NAMALWA (cell line): ENCODE measurements around the gene SNX25.
A peak's percentile ranks its signal among the peaks of the same experiment; 100 is the strongest.

Experiments used
- DNase-seq: peaks from one replicate; pipeline ENCODE4 v3.0.0-alpha.2; 2015; ENCODE audit warnings: low spot score

Gene SNX25

GRCh38 chr4:185380320-185380719 lies 170.9 kb downstream of the SNX25 start:
- DNase-seq, result no peak

DNA sequence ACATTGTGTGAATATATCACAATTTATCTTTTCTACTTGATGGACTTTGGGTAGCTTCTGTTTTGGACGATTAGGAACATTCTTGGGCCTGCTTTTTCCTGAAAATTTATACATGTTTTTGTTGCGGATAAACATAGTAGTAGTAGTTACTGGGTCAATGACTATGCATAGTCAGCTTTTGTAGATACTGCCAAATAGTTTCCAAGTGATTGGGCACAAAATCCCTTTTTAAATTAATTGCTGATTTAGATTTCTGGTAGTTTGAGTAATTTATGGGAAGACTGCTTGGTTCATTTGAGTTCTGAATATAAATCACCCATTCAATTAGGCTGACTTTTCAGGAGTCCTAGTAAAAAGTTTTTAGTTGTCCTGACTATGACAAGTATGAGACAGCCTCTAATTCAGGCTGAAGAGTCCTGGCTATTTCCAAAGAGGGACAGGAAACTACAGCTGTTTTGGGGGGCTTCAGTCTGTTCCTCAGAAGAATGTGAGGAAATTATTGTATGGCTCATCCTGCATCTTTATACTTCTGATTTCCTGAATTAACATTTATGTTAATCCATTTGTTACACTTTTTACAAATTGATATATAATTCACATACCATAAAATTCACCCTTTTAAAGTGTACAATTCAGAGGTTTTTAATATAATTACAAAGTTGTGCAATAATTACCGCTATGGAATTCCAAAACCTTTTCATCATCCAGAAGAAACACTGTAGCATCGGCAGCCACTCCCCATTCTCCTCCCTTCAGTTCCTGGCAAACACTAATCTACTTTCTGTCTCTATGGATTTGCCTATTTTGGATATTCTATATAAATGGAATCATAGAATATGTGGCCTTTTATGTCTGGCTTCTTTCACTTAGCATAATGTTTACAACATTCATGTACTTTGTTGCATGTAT lies 172.1 kb downstream of the SNX25 start:
- no peak for DNase-seq

DNA sequence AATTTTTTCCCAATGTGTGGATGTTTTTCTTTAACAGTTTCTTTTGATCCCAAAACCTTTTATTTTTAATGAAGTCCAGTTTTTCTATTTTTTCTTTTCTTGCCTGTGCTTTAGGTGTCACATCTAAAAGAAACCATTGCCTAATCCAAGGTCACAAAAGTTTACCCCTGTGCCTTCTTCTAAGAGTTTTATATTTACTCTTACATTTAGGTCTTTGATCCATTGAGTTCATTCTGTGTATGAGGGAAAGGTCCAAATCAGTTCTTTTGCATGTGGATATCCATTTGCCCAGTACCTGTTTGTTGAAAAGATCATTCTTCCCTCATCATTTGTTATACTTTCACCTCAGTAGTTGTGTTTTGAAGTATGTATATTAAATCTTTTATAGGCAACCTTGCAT lies 173.4 kb downstream of the SNX25 start:
- no peak for DNase-seq

- no peak for DNase-seq
Observed at GRCh38 chr4:185383451-185383850, 174.1 kb downstream of the SNX25 start.

- no peak for DNase-seq
Observed at GRCh38 chr4:185384061-185384460, 174.7 kb downstream of the SNX25 start.

DNA sequence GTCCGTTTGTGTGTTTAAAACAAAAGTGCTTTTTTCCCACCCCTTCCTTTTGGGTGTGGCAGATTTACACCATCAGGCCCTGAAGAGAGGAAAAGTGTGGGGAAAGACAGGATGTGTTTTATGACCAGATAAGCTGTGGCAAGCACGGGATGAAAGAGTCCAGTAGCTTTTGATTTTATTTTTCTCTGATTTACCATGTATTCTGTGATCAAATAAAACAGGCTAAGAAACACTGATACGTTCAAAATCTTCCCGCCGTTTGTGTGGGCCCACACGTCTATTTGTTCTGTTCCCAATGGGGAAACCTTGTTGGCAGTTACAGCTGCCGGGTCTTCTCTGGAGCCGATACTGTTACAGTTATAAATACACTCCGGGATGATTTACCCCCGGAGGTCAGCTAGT lies 175.5 kb downstream of the SNX25 start:
- DNase-seq, result no peak

GRCh38 chr4:185387957-185388356 lies 178.6 kb downstream of the SNX25 start:
- DNase-seq, result no peak

DNA sequence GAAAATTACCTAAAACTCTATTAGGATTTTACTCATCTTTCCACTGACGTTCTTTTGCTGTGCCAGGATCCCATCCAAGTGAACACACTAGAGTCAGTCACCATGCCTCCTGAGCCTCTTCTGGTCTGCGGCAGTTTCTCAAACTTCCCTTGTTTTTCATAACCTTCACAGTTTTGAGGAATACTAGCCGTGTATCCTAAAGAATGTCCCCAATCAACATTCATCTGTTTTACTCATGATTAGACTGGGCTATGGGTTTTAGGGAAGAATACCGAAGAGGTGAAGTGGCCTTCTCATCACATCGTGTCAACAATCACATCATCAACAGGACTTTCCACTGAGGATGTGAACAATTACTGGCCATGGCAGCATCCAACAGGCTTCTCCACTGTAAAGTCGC lies 181.5 kb downstream of the SNX25 start:
- no peak for DNase-seq

GRCh38 chr4:185392156-185392555 lies 182.8 kb downstream of the SNX25 start:
- no peak for DNase-seq

DNA sequence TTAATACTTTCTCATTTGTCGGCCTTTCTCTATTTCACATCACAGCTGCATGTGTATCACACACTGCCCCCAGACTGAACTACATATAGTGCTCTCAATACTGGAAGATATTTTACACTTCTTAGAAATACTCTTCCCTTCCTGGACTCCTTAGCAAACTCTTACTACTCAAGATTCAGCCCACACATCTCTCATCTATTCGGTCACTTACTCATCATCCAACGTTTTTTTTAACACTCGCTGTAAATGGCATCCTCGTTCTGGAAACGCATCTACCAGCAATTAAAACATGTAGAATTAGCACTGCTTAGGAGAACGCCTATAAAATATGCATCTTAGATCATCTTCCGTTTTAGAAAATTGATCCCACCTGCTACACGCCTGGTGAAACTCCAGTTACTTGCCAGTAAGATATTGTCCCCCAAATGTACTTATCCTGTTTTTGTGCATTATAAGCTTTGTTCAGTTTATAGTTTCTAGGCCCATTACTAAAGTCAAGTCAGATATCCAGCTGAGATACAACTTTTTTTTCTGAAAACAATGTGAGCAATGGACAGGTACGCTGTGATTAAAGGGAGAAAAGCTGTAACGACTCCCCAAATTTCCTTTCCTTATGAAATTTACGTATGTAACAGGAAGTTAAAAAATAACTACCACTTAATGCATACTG lies 185.3 kb downstream of the SNX25 start:
- DNase-seq, result peak; percentile 33

DNA sequence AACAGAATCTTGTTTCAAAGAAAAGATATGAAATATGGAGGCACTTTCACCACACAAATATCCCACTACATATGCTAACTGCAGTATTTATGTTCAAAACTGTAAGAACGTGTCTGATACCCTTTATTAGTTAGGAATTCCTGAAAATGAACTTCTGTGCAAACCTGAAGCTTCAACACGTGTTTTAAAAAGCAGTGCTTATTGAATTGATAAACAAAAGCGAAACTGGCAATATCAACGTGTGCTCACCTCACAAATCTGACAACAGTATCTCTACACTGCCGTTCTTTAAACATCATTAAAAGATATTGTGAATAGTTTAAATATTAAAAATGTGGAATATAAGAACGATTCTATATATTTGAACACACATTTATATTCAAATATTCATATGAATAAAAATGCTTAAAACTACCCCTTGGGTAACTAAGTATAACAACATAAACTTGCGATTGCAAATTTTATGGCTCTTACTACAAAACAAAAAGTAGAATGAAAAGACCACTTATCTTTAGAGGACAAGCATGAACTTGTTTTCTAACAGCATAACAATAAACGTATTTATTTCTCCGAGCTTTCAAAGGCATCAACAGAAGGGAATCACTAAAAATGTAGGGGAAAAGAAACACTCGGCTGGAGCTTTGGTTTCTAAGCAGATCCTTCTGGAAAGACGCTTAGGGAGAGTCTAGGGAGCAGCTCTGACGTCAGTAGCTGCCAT lies 186.0 kb downstream of the SNX25 start, which contains the start of gene LRP2BP:
TSS of gene LRP2BP (minus strand) at position 687 of the 718 bp plus-strand sequence. CDS start 17,738 bp downstream, outside the sequence.
- peak; percentile 66 for DNase-seq

- DNase-seq, result peak; percentile 97
Observed at GRCh38 chr4:185395956-185396723, 186.7 kb downstream of the SNX25 start.

- DNase-seq, result peak; percentile 34
Observed at GRCh38 chr4:185396724-185397385, 187.5 kb downstream of the SNX25 start, which contains the start of gene ANKRD37. TSS of gene ANKRD37 (plus strand) at chr4:185396841. CDS start at chr4:185396924, 83 bp downstream.

GRCh38 chr4:185398618-185399017 lies 189.2 kb downstream of the SNX25 start:
- no peak for DNase-seq

- no peak for DNase-seq
Observed at GRCh38 chr4:185399466-185399865, 190.1 kb downstream of the SNX25 start.

DNA sequence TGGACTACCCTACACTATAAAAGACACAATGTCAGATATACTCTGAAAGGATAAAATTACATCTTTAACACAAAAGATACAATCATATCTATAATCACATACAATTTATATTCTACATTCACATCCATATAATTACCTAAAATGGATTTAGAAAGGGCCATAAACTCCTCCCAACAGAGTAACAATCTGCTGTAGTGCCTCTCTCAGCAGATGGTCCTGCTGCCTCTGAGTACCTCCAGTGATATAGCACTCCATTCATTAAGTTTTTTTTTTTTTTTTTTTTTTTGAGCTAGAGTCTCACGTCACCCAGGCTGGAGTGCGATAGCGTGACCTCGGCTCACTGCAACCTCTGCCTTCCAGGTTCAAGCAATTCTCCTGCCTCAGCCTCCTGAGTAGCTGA lies 194.6 kb downstream of the SNX25 start:
- DNase-seq, result no peak

DNA sequence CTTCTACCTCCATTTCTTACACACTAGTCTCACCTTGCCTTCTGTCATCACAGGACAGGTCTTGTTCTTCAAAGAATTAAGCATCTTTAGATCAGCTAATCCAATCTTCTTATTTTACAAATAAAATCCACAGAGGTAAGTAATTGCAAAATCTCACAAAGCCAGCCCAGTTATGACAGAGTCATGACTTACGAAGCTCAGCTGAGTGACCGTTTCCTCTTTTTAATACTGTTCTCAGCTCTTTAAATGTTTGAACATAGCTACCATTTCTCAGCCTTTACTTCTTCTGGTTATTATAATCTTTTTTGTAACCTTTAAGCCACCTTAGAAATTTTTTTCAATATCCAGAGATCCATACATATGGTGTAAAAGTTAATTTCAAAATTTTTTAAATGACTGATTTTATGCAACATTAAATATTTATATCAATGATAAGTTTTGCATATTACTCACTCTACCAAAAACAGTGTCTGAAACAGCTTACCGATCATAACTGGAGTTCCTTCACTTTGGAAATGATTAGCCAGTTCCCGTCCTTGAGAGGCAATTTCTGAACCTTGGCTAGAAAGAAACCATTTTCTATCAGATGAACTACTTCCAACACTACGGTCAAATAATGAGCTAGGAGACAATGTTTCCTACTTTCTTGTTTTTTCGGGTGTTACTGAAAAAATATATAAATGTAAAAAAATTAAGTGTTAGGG lies 196.1 kb downstream of the SNX25 start:
- DNase-seq, result no peak

GRCh38 chr4:185408432-185408831 lies 199.0 kb downstream of the SNX25 start:
- DNase-seq, result no peak

DNA sequence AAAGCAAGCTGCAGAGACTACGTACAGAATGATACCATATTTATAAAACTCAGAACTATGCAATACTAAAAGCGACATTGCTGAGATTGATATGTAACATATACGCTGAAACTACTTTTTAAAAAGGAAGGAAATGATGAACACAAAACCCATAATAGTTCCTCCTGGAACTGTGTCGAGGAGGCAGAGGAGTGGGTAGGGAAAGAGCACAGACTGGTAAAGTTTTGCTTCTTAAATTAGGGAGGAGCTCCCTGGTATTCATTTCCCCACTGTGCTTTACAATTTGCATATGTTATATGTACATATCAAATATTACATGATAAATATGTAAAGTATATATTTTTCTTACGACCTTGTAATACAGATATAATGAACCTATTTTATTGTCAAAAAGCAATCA lies 202.5 kb downstream of the SNX25 start:
- DNase-seq, result no peak

DNA sequence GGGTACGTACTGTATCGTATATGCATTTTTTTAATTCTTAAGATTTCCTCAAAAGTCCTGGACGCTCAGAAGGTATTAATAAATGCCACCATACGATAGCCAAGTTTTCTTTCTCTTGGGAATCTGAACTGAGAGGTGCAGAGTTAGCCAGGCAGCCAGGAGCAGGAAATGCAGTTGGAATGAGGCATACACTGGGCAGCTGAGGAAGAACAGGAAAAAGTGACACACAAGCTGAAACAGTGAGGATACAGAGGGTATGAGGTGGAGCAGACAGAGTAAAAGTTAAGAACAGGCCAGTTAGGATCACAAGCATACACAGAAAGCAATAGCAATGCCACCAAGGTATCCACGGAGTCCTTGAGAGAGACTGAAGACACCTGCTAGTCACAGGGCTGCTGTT lies 203.0 kb downstream of the SNX25 start:
- no peak for DNase-seq
